HG02610 (cell line): ENCODE data around the gene ASPHD2.

Experiments
- ATAC-seq: cut with Tn5 transposase; IDR thresholded peaks from one replicate; pipeline ENCODE4 v1.9.1; 2021; ENCODE audit warnings: mild to moderate bottlenecking, moderate library complexity; ENCODE audit not compliant: unreplicated experiment

The ASPHD2 gene

GRCh38 chr22:26471522-26471921 lies 42.5 kb downstream of the ASPHD2 start:
- no peak for ATAC-seq

- ATAC-seq, result no peak
Observed at GRCh38 chr22:26474682-26475081, 45.6 kb downstream of the ASPHD2 start.

- ATAC-seq, result no peak
Observed at GRCh38 chr22:26476705-26477340, 47.8 kb downstream of the ASPHD2 start.

GRCh38 chr22:26477341-26477731 lies 48.3 kb downstream of the ASPHD2 start:
- ATAC-seq, result no peak

- ATAC-seq, result no peak
Observed at GRCh38 chr22:26479043-26479791, 50.2 kb downstream of the ASPHD2 start.

GRCh38 chr22:26479792-26480610 lies 50.9 kb downstream of the ASPHD2 start:
- no peak for ATAC-seq

- ATAC-seq, result no peak
Observed at GRCh38 chr22:26480611-26480932, 51.5 kb downstream of the ASPHD2 start.

- no peak for ATAC-seq
Observed at GRCh38 chr22:26481112-26481693, 52.1 kb downstream of the ASPHD2 start.

GRCh38 chr22:26481694-26482093 lies 52.6 kb downstream of the ASPHD2 start:
- no peak for ATAC-seq

GRCh38 chr22:26482161-26482560 lies 53.1 kb downstream of the ASPHD2 start:
- ATAC-seq, result no peak

GRCh38 chr22:26483043-26483438 lies 54.0 kb downstream of the ASPHD2 start:
- ATAC-seq, result no peak

- ATAC-seq, result peak; percentile 56
Observed at GRCh38 chr22:26483439-26484359, 54.6 kb downstream of the ASPHD2 start, which contains the start of the genes HPS4 and SRRD. HPS4 (minus strand) TSS chr22:26483783; CDS start chr22:26481762, 2,021 bp downstream. SRRD (plus strand) TSS chr22:26483877; CDS start chr22:26483891, 14 bp downstream.

GRCh38 chr22:26484360-26484706 lies 55.3 kb downstream of the ASPHD2 start:
- no peak for ATAC-seq

GRCh38 chr22:26485013-26485412 lies 56.0 kb downstream of the ASPHD2 start:
- no peak for ATAC-seq

- no peak for ATAC-seq
Observed at GRCh38 chr22:26485806-26486390, 56.8 kb downstream of the ASPHD2 start.

GRCh38 chr22:26486394-26486793 lies 57.3 kb downstream of the ASPHD2 start:
- no peak for ATAC-seq

- no peak for ATAC-seq
Observed at GRCh38 chr22:26487996-26488395, 58.9 kb downstream of the ASPHD2 start.

GRCh38 chr22:26489447-26490036 lies 60.5 kb downstream of the ASPHD2 start:
- ATAC-seq, result no peak

GRCh38 chr22:26492220-26492619 lies 63.2 kb downstream of the ASPHD2 start:
- ATAC-seq, result no peak

- no peak for ATAC-seq
Observed at GRCh38 chr22:26494506-26494905, 65.4 kb downstream of the ASPHD2 start.
